ENCODE results near the gene GFPT2. TPM values are rescaled to one million over a fixed set of nuclear protein-coding genes. Genes with fewer than 3 reads are reported as not detected.

The GFPT2 gene
- polyA plus RNA-seq, 2 of the 4 experiments (the other 2 are of a cell fraction), result 24.4 to 38.0 TPM

DNA sequence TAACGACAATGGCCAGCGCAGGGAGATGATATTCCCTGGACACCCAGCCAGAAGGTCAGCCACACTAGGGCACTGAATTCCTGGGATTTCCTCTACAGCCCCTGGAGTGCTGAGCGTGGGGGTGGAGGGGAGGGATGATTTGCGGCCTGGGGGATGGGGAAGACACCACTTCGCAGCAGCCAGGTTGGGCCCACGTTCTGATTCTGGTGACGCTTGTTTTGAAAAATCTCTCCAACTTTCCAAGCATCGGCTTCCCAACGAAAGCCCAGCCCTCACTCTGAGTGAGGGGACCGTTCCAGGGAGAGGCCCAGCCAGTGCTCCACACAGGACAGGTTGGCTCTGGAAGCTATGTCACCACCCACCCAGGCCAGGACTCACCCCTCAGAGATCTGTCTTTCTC lies 5.4 kb downstream of the GFPT2 start:
- FAIRE-seq (no peak), ATAC-seq (no peak), DNase-seq (ENCODE audit: low read depth in 1 of 2, low spot score in 1 of 2) (no peak)
- no peak overlapping the region for H3K4me3 ChIP-seq
- no peaks in the 10 kb centered on the region for H3K9me3 ChIP-seq
- TF ChIP-seq RARB (CRISPR knock-in tag; IDR thresholded peaks at IDR 0.05) (no peak), EHMT2 (IDR thresholded peaks at IDR 0.05; ENCODE audit: low read depth) (no peak)
- TF ChIP-seq, protein P1, sequence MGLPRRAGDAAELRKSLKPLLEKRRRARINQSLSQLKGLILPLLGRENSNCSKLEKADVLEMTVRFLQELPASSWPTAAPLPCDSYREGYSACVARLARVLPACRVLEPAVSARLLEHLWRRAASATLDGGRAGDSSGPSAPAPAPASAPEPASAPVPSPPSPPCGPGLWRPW (IDR thresholded peaks at IDR 0.05), result no peak
- H3K27ac ChIP-seq, result no peak overlapping the region; a peak in 1 of 6 replicates
- H3K4me1 ChIP-seq, result peaks cover 32% of the 10 kb centered on the region
- ChIA-PET POLR2A (no interaction called here), CTCF (interaction anchor here (0.7 to 6.9 kb wide), 3 partner anchors 19 to 123 kb away, joined by 3 to 30 read pairs (median 5); no protein-coding TSS in a partner anchor)
- 88% methylated on average over 6 of the region's 10 CpGs for WGBS (ENCODE audit: missing lambda C conversion rate)
- H3K4me2 ChIP-seq, result no peak overlapping the region

DNA sequence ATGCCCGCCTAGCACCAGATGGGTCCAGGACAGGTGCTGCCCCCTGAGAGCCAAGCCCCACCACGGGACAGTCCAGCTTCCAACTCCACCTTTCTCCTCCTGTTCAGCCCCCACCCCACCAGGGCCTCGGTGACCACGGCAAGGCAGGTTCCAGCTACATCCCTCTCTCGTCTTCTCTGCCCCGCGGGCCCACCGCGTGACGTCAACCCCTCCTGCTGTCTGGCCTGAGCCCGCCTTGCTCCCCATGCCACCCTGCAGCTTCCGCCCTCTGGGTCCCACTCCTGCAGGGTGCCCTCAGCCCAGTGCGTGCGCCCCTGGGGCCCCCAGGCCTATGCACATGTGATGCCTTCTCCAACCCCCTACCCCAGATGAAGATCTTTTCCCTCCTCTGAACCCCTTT lies 6.8 kb downstream of the GFPT2 start:
- TF ChIP-seq EHF (CRISPR knock-in tag; IDR thresholded peaks at IDR 0.05), result no peak
- Histone ChIP-seq H3K4me1 (peaks cover 25% of the 10 kb centered on the region), H3K4me2 (no peak overlapping the region), H3K9me3 (no peaks in the 10 kb centered on the region), H3K27ac (no peak overlapping the region; a peak in 1 of 6 replicates), H3K4me3 (no peak overlapping the region)
- FAIRE-seq (no peak), ATAC-seq (no peak), DNase-seq (ENCODE audit: low read depth in 1 of 2, low spot score in 1 of 2) (no peak)
- 94% methylated on average over 8 of the region's 14 CpGs for WGBS (ENCODE audit: missing lambda C conversion rate)
- ChIA-PET POLR2A (no interaction called here), CTCF (interaction anchor here (1.4 to 6.9 kb wide), 6 partner anchors 11 to 124 kb away, joined by 5 to 30 read pairs (median 9); no protein-coding TSS in a partner anchor)

DNA sequence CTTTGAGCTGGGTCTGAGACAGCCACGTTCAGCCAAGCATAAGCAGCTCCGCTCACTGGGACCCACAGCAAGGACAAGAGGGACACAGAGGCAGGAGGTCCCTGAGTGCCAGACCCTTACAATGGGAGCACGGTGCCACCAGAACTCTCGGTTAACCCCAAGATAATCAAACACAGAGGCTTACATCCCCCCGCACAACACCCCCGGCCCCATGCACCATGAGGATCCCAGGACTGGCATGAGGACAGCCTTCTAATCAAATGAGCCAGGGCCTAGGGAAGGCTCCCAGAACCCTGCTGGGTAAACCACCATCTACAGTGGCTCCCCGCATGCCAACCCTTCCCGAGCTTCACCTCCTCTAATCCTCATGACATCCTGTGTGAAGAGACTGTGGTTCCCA lies 7.4 kb downstream of the GFPT2 start:
- ChIA-PET CTCF (interaction anchor here (1.6 to 6.9 kb wide), 5 partner anchors 10 to 125 kb away, joined by 7 to 30 read pairs (median 10); no protein-coding TSS in a partner anchor), POLR2A (no interaction called here)
- TF ChIP-seq MYC (IDR thresholded peaks at IDR 0.05; ENCODE audit: borderline replicate concordance, low read length), result no peak
- TF ChIP-seq, protein P2, sequence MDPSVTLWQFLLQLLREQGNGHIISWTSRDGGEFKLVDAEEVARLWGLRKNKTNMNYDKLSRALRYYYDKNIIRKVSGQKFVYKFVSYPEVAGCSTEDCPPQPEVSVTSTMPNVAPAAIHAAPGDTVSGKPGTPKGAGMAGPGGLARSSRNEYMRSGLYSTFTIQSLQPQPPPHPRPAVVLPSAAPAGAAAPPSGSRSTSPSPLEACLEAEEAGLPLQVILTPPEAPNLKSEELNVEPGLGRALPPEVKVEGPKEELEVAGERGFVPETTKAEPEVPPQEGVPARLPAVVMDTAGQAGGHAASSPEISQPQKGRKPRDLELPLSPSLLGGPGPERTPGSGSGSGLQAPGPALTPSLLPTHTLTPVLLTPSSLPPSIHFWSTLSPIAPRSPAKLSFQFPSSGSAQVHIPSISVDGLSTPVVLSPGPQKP (IDR thresholded peaks at IDR 0.05; ENCODE audit: low read depth, low read length), result no peak
- no peak for TF ChIP-seq HOXB13 (CRISPR knock-in tag; IDR thresholded peaks at IDR 0.05; ENCODE audit: low read depth)
- TF ChIP-seq RAD21 (conservative IDR thresholded peaks at IDR 0.05 in 1 of 2, IDR thresholded peaks at IDR 0.05 in 1 of 2), result no peak
- no peak for TF ChIP-seq CEBPB (IDR thresholded peaks at IDR 0.05)
- no peak for TF ChIP-seq PHF8 (IDR thresholded peaks at IDR 0.05; ENCODE audit: borderline replicate concordance, low read depth)
- TF ChIP-seq CBX2 (IDR thresholded peaks at IDR 0.05; ENCODE audit: borderline replicate concordance, low read depth), result no peak
- TF ChIP-seq, protein P3, sequence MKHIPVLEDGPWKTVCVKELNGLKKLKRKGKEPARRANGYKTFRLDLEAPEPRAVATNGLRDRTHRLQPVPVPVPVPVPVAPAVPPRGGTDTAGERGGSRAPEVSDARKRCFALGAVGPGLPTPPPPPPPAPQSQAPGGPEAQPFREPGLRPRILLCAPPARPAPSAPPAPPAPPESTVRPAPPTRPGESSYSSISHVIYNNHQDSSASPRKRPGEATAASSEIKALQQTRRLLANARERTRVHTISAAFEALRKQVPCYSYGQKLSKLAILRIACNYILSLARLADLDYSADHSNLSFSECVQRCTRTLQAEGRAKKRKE (CRISPR knock-in tag; IDR thresholded peaks at IDR 0.05; ENCODE audit: low read depth), result no peak
- TF ChIP-seq RFX5 (IDR thresholded peaks at IDR 0.05), result no peak
- no peak for TF ChIP-seq KDM5A (IDR thresholded peaks at IDR 0.05)
- no peak for TF ChIP-seq GATA3 (IDR thresholded peaks at IDR 0.05; ENCODE audit: borderline replicate concordance)
- TF ChIP-seq TP53 (CRISPR knock-in tag; IDR thresholded peaks at IDR 0.05), result no peak
- TF ChIP-seq RCOR1 (IDR thresholded peaks at IDR 0.05; ENCODE audit: low read depth, low read length), result no peak
- TF ChIP-seq ZC3H11A (IDR thresholded peaks at IDR 0.05), result no peak
- no peak for TF ChIP-seq RARB (CRISPR knock-in tag; IDR thresholded peaks at IDR 0.05)
- Histone ChIP-seq H3K9me3 (no peaks in the 10 kb centered on the region), H3K4me3 (no peak overlapping the region), H3K27ac (peak overlapping the region in 1 of 2 experiments; percentile 12; a peak in 1 of 6 replicates), H3K4me1 (peaks cover 30% of the 10 kb centered on the region), H3K4me2 (no peak overlapping the region)
- ATAC-seq (no peak), FAIRE-seq (no peak), DNase-seq (ENCODE audit: low read depth in 1 of 2, low spot score in 1 of 2) (no peak)
- 93% methylated on average over 8 of the region's 8 CpGs for WGBS (ENCODE audit: missing lambda C conversion rate)

DNA sequence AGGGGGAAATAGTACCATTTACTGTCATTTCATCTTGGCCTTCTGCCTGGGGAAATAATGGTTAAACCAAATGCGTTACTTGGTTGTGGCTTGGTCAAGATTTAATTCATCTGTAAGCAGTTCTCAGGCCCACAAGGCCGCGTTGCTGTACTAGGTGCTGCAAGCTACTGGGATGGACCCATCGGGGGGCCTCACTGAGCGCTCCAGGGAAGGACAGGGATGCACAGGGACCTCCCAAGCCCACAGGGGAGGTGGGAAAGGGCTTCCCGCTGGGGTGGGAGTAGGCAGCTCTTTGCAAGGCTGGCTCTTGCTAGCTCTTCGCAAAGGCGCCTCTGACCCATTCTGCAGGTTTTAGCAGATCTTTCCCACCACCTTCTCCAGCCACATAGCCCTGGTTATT lies 8.0 kb downstream of the GFPT2 start:
- ATAC-seq (no peak), FAIRE-seq (no peak)
- 94% methylated on average over 8 of the region's 8 CpGs for WGBS (ENCODE audit: missing lambda C conversion rate)

More for the DNA sequence above, 8.0 kb downstream of the GFPT2 start:
- TF ChIP-seq ESRRA (IDR thresholded peaks at IDR 0.05; ENCODE audit: borderline replicate concordance, low read length) (no peak), HOXB5 (CRISPR knock-in tag; IDR thresholded peaks at IDR 0.05) (no peak)
- no peaks in the 10 kb centered on the region for H3K9me3 ChIP-seq
- no peak for DNase-seq (ENCODE audit: low read depth in 1 of 2, low spot score in 1 of 2)
- peaks cover 31% of the 10 kb centered on the region for H3K4me1 ChIP-seq
- no peak overlapping the region for H3K4me2 ChIP-seq
- H3K4me3 ChIP-seq, result no peak overlapping the region
- ChIA-PET POLR2A (no interaction called here), CTCF (interaction anchor here (1.6 to 6.9 kb wide), 6 partner anchors 10 to 125 kb away, joined by 7 to 45 read pairs (median 12); no protein-coding TSS in a partner anchor)
- no peak overlapping the region; a peak in 1 of 6 replicates for H3K27ac ChIP-seq
